T follicular helper cell (primary cell): ENCODE results near the gene PDRG1.
A peak's percentile ranks its signal among the peaks of the same experiment; 100 is the strongest.

Source experiments
- DNase-seq: peaks from one replicate; pipeline ENCODE4 v3.0.0-alpha.2; 2020; ENCODE audit warnings: low read depth
- total RNA-seq, 2 experiments: gene quantifications; one replicate each; lab custom pipeline; 2026; lab: John Stamatoyannopoulos, UW

PDRG1 gene
- 24.7 to 28.7 reads per million in 2 experiments for total RNA-seq

DNA sequence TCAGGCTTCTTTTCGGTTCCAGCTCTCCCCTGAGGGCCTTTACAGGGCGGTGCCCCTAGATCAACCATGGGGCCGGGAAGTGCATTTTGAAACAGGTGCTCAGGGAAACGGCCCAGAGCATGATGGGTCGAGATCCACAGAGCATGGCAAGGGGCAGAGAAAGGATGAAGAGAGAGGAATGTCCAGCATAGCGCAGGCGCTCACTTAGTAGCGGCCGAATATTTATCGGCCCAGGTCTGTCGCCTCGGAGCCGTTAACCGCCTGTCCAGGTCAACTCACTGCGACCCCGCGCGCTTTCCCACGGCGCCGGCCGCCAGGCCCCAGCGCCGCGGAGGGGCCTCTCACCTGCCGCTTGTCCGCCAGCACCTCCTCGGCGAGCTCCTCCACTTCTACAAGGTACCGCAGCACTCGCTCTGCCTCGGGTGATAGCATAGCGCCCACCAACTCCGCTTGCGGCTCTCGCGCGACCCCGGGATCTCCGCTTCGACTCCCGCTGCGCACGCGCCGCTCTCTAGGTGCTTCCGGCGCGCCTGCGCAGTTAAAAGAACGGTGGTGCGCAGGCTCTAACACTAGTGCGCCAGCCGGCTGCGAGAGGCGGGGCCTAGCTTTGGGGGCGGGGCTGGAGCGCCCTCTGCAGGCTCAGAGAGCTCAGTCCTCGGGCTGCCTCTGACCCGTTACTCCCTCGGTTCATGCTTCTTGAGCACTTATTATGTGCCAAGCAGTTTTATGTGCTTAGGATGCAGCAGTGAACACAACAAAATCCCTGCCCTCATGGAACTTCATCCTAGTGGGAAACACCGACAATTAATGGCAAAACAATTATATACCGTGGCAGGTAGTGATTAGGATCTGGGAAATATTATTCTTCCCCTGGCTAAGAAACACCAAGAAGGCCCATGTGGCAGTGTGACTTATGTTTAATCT, at the start of gene PDRG1:
PDRG1 (minus strand) TSS at position 517 of the 924 bp plus-strand sequence; CDS start at position 432, 85 bp downstream.
- DNase-seq, result peak; percentile 95

- no peak for DNase-seq
Observed at GRCh38 chr20:31998246-31998645, 46.4 kb upstream of the PDRG1 start.

DNA sequence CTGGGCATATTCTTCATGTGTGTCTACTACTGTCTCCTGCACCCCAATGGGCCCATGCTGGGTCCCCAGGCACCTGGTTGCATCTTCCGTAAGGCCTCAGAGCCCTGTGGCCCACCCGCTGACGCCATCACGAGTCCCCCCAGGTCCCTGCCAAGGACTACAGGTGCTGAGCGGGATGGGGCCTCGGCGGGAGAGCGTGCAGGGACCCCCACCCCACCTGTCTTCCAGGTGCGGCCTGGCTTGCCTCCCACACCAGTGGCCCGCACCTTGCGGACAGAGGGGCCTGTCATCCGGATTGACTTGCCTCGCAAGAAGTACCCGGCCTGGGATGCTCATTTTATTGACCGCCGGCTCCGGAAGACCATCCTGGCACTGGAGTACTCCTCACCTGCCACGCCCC, 45.1 kb upstream of the PDRG1 start:
- DNase-seq, result no peak

- DNase-seq, result no peak
Observed at GRCh38 chr20:31992086-31992485, 40.2 kb upstream of the PDRG1 start.

DNA sequence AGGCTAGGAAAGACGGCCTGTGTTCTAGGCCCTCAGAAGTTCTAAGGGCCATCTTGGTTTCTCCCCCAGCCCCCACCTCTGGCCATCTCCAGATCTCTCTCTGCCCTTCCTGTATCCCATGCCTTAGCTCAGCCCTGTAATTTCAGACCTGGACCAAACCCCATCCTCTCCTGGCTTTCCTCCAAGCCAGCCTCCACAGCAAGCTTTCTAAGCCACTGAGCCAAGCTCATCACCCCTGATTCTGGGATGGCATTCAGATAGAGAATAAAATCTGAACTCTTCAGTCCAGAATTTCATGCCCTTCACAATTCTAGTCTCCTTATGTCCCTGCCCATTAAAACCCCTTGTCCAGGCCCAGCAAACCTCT, 39.5 kb upstream of the PDRG1 start:
- DNase-seq, result no peak

- no peak for DNase-seq
Observed at GRCh38 chr20:31990641-31991338, 38.9 kb upstream of the PDRG1 start.

DNA sequence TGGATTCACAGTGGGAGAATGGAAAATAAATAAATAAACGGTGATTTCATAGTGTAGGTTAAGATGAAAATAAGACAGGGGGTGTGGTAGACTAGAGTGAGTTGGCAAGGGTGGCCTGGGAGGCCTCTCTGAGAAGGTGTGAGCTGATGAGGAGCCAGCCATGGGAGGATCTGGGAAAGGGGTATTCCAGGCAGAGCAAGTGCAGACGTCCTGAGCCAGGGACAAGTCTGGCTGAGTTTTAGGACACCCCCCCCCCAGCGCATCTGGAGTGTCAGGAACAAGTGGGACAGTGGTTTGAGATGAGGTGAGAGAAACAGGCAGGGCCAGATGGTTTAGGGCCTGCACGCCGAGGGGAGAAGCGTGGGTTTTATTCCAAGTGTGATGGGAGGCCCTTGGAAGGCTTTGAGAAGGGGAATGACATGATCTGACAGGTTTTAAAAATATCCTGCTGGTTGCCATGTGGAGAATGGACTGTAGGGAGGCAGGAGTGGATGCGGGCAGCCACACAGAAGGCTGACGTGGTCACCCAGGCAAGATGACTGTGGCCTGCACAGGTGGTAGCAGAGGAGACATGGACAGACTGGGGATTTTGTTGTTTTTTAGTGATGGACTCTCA, 37.3 kb upstream of the PDRG1 start:
- DNase-seq, result no peak

DNA sequence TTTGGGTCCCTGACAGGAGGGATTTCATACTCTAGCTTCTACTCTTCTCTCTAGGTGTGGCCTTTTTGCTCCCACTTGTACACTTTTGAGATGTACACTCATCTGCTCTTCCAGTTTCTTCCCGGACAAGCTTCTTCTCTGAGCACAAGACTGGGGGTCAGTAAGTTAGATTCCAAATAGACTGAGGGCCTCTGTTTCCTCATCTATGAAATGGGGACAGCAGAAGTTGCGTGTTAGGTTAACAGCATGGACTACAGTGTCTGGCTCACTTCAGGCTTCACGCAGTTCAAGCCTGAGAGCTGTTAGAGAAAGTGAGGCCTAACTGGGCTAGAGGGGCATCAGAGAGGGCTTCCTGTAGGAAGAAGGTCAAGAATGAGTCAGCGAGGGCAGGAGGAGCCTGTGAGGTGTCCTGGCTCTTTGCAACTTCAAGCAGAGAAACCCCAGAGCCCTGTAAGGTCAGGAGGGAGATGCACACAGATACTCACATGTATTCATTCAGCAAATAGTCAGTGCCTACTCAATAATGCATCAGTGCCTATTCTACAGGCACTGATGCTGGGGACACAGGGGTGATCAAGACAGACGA, 36.7 kb upstream of the PDRG1 start:
- no peak for DNase-seq

GRCh38 chr20:31987744-31988143, 35.9 kb upstream of the PDRG1 start:
- DNase-seq, result no peak

DNA sequence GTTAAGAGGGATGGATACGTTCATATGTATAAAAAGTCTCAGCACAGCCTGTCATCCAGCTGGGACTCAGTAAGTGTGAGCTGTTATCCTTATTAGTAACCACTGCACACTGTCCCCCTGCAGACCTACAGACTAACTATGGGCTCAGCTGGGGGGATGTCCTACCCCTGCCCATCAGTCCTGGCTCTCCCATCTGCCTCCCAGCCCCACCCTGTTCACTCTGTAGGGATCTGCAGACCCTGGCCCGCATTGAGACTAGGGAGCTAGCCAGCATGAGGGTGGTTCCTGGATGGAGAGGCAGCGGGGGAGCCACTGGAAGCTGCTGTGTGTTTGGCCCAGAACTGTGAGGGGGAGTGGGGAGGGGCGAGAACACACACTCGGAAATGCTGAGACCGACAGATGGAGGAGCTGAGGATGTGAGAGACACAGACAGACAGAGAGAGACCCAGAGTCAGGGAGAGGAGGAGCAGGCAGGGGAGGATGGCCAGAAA, 33.2 kb upstream of the PDRG1 start:
- no peak for DNase-seq

DNA sequence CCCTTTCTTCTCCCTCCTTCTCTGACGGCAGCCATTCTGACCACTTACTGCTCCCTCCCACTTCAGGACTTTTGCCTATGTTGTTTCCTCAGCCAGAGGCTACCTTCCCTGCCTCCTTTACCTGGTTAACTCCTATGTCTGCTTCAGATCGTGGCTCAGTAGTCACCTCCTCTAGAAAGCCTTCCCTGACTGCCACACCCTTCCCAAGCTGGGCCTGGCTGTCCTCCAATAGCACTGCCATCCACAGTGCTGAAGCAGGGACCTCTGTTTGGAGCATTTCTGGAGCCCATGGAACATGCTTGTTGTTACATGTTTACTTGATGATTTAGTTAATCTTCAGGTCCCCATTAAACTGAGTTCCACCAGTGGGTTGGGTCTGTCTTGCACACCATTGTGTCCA, 29.9 kb upstream of the PDRG1 start:
- DNase-seq, result no peak

GRCh38 chr20:31979713-31980426, 28.0 kb upstream of the PDRG1 start:
- DNase-seq, result no peak

DNA sequence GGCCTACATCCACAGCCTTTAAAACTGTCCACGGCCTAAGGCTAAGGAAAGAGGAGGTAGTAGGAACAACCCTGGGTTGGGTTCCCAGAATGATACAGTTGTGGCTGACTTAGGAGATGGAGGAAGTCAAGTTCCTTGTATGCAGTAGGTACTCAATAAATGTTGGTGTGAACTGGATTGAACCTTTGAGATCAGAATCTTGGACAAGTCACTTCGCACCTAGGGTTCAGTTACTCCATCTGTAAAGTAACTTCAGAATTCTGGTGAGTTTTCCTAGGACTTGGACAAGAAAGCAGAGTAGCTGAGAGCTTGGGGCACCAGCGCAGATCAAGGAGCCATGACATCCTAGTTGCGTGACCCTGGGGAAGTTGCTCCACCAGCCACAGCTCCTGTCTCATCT, 25.2 kb upstream of the PDRG1 start:
- DNase-seq, result no peak

GRCh38 chr20:31975874-31976273, 24.0 kb upstream of the PDRG1 start:
- DNase-seq, result no peak

DNA sequence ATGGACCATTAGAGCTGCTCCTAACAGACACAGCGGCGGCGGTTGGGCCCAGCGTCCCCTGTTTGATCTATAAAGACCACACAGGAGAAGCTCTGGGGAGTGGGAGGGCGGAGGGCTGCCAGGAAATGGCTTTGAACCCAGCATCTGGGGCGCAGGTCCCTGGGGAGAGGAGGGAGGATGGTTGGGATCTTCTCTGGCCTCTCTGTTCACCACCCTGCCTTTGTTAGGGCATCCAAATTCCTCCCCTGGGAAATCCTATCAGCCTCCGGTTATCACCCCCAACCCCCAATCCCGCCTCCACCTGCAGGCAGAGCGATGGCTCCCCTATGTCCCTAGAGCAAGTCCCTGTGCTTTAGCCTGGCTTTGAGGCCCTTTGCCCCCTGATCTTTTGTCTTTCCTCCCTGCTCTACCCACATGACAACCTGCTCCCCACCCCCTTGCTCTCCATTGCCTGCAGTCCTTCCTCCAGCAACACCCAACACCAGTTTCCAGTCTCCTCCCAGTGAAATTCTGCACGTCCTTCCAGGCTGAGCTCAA, 23.2 kb upstream of the PDRG1 start:
- DNase-seq, result no peak

- no peak for DNase-seq
Observed at GRCh38 chr20:31974296-31974695, 22.4 kb upstream of the PDRG1 start.

DNA sequence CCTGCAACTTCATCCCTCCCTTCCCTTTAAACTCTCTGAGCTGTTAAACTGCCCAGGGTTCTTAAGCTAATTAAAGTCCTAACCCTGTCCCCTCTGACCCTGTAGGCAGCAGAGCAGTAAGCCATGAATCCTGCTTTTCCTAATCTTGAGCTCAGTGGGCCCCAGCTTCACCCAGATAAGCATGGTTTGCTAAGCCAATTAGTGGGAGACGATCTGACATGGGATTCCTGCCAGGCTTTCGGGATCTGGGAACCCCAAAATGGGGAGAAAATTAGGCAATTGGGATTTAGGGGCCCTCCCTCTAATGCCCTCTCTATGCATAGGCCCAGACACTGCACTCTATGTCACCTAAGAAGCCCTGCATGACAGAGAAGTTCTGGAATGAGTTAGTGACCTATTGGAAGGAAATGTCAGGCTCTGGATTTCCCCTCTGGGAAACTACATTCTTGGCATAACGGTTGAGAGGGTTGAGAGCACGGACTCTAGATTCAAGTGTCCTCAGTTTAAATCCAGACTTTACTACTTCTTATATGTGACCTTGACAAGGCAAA, 20.7 kb upstream of the PDRG1 start:
- no peak for DNase-seq

DNA sequence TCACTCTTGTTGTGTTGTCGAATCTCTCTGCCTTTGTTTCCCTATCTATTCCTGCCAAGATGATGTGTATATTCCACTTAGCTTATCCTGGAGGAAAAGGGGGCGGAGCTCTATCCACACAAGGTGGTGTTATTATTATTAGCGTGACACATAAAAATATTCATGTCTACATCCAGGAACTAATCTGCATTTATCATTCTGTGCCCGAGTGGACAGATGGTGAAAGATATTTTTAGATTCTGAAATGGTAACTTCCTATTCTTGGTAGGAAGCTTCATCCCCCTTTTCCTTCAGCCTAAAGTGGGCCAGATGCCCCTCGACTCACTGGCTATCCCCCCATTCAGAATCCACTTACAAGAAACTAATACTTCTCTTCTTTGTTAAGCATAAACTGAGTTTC, 18.1 kb upstream of the PDRG1 start:
- DNase-seq, result no peak

DNA sequence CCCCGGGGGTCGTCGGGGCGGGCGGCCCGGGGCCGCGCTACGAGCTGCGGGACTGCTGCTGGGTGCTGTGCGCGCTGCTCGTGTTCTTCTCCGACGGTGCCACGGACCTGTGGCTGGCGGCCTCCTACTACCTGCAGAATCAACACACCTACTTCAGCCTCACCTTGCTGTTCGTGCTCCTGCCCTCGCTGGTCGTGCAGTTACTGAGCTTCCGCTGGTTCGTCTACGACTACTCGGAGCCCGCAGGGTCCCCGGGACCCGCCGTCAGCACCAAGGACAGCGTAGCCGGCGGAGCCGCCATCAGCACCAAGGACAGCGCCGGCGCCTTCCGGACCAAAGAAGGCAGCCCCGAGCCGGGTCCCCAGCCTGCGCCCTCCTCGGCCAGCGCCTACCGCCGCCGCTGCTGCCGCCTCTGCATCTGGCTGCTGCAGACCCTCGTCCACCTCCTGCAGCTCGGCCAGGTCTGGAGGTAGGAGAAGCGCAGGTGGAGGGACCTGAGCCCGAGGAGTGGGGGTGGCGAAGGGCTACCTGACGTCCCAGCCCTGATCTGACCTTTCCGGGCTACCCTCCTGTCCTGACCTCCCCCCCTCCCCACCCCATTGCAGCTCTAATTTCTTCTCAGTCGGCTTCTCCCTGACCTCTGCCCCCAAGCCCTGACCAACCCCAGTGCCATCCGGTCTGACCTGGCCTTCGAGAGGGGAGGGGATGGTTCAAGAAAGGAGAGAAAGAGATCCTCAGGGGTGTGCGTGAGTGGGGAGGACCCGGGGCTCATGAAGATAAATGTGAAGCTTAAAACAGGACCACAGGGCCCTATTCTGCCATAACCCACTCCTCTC, 16.7 kb upstream of the PDRG1 start:
- DNase-seq, result peak; percentile 74

DNA sequence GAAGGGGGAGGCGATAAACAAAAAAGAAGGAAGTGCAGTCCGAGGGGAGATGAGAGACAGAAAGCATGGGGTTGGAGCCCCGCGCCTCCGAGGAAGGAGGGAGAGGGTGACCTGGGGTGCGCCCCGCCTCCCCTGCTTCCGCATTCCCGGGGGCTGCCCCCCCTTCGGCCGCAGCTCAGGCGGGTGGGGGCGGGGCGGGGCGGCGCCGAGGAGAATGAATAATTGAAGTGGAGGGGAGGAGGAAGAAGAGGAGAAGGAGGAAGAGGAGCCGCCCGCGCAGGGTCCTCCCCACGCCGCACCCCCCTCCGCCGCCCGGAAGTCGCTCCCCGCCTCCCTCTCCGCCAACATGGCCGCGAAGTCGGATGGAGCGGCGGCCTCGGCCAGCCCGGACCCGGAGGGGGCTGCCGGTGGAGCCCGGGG, 16.0 kb upstream of the PDRG1 start, which contains the start of gene XKR7:
XKR7 (plus strand) TSS at position 322 of the 420 bp plus-strand sequence; CDS start at position 347, 25 bp downstream.
- no peak for DNase-seq
